GM19035 (cell line): ENCODE data around the gene SERPINB8.

ENCODE experiments used
- ATAC-seq: cut with Tn5 transposase; IDR thresholded peaks from one replicate; pipeline ENCODE4 v1.9.1; 2021; ENCODE audit not compliant: unreplicated experiment

SERPINB8 gene

DNA sequence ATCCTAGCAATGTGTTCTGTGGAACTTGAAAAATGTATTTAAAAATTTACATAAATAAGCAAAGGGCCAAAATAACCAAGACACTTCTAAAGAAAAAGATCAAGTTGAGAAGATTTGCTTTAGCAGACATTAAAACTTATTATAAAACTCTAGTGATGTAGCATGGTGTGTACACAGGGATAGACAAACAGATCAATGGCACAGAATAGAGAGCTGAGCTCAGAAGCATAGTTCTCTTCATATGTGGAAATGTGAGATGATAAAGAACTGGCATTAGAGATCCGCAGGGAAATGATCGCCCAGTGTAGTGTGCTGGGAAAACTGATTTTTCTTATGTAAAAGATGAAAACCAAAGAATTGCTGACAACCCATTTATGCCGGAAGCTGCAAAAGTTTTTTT is 39.4 kb downstream of the SERPINB8 start:
- no peak for ATAC-seq

- ATAC-seq: no peak
Observed at GRCh38 chr18:64011513-64011912, 41.6 kb downstream of the SERPINB8 start.

- peak; percentile 57 for ATAC-seq
Observed at GRCh38 chr18:64017870-64018269, 48.0 kb downstream of the SERPINB8 start.

GRCh38 chr18:64019922-64020756 is 50.3 kb downstream of the SERPINB8 start:
- ATAC-seq: no peak

DNA sequence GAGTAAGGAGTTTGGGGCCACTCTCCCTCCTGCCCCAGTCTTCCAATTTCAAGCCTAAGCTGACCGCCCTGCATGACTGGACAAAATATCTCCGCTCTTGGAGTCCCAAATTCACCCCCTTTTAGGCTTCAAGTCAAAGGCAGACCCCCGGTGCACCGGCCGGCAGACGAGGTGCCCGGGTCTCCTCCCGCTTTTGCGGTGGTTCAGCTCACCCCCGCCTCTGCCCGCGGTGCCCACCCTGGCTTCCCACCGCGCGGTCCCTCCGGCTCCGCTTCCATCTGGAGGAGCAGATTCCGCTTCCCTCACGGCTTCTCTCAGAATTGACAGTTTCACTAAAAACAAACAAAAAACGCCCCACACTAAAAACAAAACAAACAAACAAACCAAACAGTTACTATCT is 56.5 kb downstream of the SERPINB8 start:
- no peak for ATAC-seq

- ATAC-seq: peak; percentile 82
Observed at GRCh38 chr18:64027931-64028695, 58.2 kb downstream of the SERPINB8 start.

- no peak for ATAC-seq
Observed at GRCh38 chr18:64029096-64029495, 59.2 kb downstream of the SERPINB8 start.

DNA sequence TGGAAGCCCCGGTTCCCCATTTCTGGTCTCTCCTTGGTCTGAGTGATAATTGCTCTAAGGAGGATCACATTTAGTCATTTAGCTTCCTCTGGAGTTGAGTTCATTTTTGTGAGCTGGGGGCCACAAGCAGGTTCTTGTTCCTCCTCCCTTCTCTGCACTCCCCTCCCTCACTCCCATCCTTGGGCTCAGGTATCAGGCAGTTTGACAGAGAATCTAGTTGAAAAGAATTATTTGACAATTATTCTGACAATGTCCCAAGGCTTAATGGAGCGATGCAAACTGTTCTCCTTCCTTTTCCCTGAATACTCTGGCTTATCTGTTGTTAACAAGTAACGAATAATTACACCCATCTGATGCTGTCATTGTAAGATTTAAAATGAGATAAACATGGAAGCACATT is 61.5 kb downstream of the SERPINB8 start:
- no peak for ATAC-seq

GRCh38 chr18:64032312-64032711 is 62.4 kb downstream of the SERPINB8 start:
- no peak for ATAC-seq

DNA sequence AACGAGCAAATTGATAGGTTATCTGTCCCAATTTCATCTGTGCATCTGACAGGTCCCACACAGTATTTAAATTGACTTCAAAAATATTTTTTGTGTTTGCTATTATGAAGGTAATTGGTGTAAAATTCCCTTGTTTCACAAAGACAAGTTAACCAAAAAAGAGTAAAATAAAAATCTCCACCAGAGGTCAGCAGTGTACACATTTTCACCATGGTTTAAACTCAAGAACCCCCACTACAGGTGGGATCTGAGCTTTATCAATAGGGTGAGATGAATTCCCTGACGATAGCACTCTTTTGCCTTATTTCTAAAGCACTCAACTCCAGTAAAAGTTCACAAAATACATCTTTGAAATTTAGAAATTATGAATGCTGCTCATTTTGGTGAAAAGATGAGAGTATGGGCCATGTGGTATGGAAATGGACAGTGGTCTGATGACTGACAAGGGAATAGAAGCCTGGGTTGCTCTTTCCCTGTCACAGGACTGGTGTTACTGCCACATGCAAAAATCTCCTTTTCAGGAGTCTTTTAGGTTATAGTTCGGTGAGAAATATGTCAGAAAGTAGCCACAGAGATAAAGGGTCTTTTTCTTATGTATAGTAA is 68.0 kb downstream of the SERPINB8 start:
- peak; percentile 83 for ATAC-seq
